Pancreas (tissue), 10 donors: Measurements from ENCODE around the gene PARD3. TPM values are rescaled to one million over a fixed set of nuclear protein-coding genes. Genes with fewer than 3 reads are reported as not detected.

Source experiments
- ATAC-seq, 4 donors: fragments of 200-7000 bp; cut with Tn5 transposase; one replicate each; pipeline versions ENCODE4 v1.8.0 to v1.9.1; 2020; ENCODE audit warnings: mild to moderate bottlenecking in 4 of 4, moderate library complexity in 4 of 4
- DNase-seq, 6 donors: peaks; one replicate each; pipeline ENCODE4 v3.0.0-alpha.2; 2020
- FAIRE-seq: peaks from 2 replicates; lab custom pipeline; 2012; peaks lifted over from hg19 to GRCh38; lab: Jason Lieb, UNC
- H3K27ac ChIP-seq, 4 donors: fragments of 200-600 bp; sonication (generic); 1 replicate in 3 of 4; 2 replicates in 1 of 4; pipeline versions ENCODE4 v1.5.0 to v1.8.0; 2020
- H3K27me3 ChIP-seq, 4 donors: fragments of 200-600 bp; one replicate each; pipeline ENCODE4 v1.8.0; 2021
- H3K36me3 ChIP-seq, 3 donors: fragments of 200-600 bp; sonication (generic) in 1 of 3; one replicate each; pipeline versions ENCODE4 v1.5.0 to v1.8.0; 2020 to 2021
- H3K4me1 ChIP-seq, 3 donors: fragments of 200-600 bp; one replicate each; pipeline ENCODE4 v1.8.0; 2021
- H3K4me3 ChIP-seq, 4 donors: fragments of 200-600 bp; sonication (generic) in 2 of 4; one replicate each; pipeline versions ENCODE4 v1.5.0 to v1.8.0; 2020 to 2021
- H3K9me3 ChIP-seq, 4 donors: fragments of 200-600 bp; one replicate each; pipeline ENCODE4 v1.8.0; 2021
- WGBS, 2 donors: extraction: QIAGEN DNeasy Blood & Tissue Kit; methylation state at CpG; one replicate each; pipeline ENCODE4 v1.1.7; 2013; 5-methylcytosine and 5-hydroxymethylcytosine counted together
- intact Hi-C, 3 donors: fragments of 100-400 bp; cut with DNase I; formaldehyde crosslinking; loops; one replicate each; pipeline versions ENCODE4 v1.11.1 to v1.14.2; 2022
- polyA plus RNA-seq, 2 donors: library from polyadenylated mRNA; stranded (reverse); fragments of 200-250 nt; gene quantifications; one replicate each; pipeline ENCODE4 v1.2.3, GENCODE V29; 2013
- total RNA-seq, 6 donors: library from RNA; stranded (reverse); fragmentation: NEBNext Ultra II Directional in 4 of 6; extraction: Animal tissue kit (Norgen Biotek cat#: 25700) in 4 of 6; gene quantifications; one replicate each; pipeline versions ENCODE4 v1.2.1 to v1.2.4, GENCODE V29; 2021 to 2023
- TF ChIP-seq, protein P1 (sequence below), 4 donors: fragments of 200-600 bp; sonication (generic) in 3 of 4; IDR thresholded peaks; one replicate each; pipeline versions ENCODE4 v1.5.0 to v1.8.0; 2021; ENCODE audit warnings: antibody characterized with exemption in 4 of 4
- donor health status: healthy with polysubstance abuse.
- donor health status: DM: no; HTN: no; CAD: no; lungs with moderate emphysema.
- donor health status: DM: no; HTN: no; CAD: no.
- donor health status: control.
- donor health status: control.
- donor health status: Bipolar disorder and iron deficiency.
- donor health status: DM: yes; HTN: yes; CAD: no.
- donor health status: DM: no; HTN: no; CAD: no.
- donor health status: DM: no; HTN: no; CAD: no.
- donor health status: DM: yes; HTN: yes; CAD: no.

Gene PARD3
- total and polyA plus RNA-seq, 8 donors = 12.8 to 32.3 (median 23.4) TPM

DNA sequence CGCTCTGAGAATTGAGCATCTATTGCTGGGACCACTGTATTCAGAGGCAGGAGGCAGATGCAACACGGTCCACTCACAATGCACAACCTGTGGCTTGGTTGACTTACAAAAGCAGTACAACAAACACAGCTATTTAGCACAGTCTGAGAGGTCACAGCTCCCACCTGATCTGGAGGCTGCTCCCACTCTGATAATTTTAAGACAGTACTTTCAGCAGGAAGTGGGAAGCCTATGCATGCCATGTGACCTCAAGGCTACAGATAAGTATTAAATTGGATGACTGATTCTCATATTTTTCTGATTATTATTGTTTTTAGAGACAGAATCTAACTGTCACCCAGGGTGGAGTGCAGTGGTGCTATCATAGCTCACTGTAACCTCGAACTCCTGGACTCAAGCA is 659.3 kb downstream of the PARD3 start:
- ATAC-seq = no peak
- TF ChIP-seq, protein P1, sequence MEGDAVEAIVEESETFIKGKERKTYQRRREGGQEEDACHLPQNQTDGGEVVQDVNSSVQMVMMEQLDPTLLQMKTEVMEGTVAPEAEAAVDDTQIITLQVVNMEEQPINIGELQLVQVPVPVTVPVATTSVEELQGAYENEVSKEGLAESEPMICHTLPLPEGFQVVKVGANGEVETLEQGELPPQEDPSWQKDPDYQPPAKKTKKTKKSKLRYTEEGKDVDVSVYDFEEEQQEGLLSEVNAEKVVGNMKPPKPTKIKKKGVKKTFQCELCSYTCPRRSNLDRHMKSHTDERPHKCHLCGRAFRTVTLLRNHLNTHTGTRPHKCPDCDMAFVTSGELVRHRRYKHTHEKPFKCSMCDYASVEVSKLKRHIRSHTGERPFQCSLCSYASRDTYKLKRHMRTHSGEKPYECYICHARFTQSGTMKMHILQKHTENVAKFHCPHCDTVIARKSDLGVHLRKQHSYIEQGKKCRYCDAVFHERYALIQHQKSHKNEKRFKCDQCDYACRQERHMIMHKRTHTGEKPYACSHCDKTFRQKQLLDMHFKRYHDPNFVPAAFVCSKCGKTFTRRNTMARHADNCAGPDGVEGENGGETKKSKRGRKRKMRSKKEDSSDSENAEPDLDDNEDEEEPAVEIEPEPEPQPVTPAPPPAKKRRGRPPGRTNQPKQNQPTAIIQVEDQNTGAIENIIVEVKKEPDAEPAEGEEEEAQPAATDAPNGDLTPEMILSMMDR (IDR thresholded peaks at IDR 0.05) = no peak
- no peaks in the 10 kb centered on the region for H3K4me1 ChIP-seq
- no peaks in the 10 kb centered on the region for H3K9me3 ChIP-seq
- FAIRE-seq = no peak
- H3K4me3 ChIP-seq = no peak overlapping the region
- H3K36me3 ChIP-seq = no peaks in the 10 kb centered on the region
- H3K27me3 ChIP-seq = no peaks in the 10 kb centered on the region
- no peak for DNase-seq
- intact Hi-C loops = no loop called here
- no peak overlapping the region for H3K27ac ChIP-seq
- WGBS, 2 donors = 64 to 94% methylated on average over 3 of the region's 3 CpGs

DNA sequence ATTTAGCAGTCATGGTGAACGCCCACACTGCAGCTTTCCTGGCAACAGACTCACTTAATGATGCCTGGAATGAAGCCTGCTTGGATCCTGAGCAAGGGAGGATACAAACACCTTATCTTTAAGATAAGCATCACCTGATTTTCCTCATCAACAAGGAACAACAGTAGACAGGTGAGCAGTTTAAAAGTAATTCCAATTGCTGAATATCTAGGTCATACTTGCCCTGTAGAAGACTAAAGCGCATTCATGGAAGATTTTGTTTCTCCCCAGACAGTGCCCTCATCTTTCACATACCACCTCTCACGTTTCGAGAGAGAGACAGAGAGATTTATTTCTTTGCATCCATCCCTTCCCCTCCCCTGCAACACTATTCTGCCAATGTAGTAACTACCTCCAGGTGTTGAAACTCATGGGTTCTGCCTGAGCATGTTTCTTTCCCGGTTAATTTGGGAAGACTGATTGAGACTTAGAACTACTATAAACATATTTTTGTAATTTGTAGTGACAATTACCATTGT is 660.7 kb downstream of the PARD3 start:
- Histone ChIP-seq H3K4me3 (no peak overlapping the region), H3K36me3 (no peaks in the 10 kb centered on the region), H3K27me3 (no peaks in the 10 kb centered on the region), H3K4me1 (no peaks in the 10 kb centered on the region), H3K9me3 (no peaks in the 10 kb centered on the region), H3K27ac (no peak overlapping the region)
- intact Hi-C loops = no loop called here
- TF ChIP-seq, protein P1 (IDR thresholded peaks at IDR 0.05) = no peak
- DNase-seq (no peak), FAIRE-seq (no peak), ATAC-seq (no peak)
- 72 to 86% methylated on average over 5 of the region's 5 CpGs for WGBS, 2 donors

DNA sequence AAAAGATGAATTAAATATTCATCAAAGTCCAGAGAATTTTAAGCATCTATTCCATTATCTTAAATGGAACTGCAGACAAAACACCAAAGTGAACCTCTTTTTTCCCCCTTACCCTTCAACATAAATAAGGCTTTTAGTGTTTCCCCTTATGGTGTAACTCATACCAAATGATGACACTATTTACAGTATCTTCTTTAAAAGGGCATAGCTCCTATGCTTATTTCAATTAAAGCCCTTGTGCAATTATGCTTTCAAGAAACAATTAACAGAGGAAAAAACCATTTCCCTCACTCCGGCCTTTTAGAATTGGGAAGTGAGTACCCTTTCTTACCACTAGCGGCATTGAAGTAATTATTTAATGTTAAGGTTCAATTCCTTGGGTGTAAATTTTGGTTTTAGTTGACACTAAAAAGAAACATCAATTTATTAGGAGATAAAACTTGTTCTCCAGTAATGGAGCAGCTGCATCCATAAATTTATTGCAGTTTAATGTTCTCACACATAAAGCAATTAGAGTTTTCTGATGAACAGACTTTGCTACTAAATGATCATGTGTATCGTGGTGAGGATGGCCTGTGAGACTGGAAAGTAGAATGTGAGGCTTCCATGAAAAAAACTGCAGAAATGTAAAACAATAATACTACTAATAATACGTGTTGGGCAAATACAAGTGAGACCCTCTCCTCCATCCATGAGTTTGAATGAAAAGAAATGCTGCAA is 661.3 kb downstream of the PARD3 start:
- DNase-seq (no peak), FAIRE-seq (no peak), ATAC-seq (no peak)
- WGBS, 2 donors = 94 to 96% methylated on average over 4 of the region's 4 CpGs
- Histone ChIP-seq H3K4me1 (no peaks in the 10 kb centered on the region), H3K4me3 (no peak overlapping the region), H3K27me3 (no peaks in the 10 kb centered on the region), H3K27ac (no peak overlapping the region), H3K9me3 (no peaks in the 10 kb centered on the region), H3K36me3 (no peaks in the 10 kb centered on the region)
- TF ChIP-seq, protein P1 (IDR thresholded peaks at IDR 0.05) = no peak
- intact Hi-C loops = no loop called here

DNA sequence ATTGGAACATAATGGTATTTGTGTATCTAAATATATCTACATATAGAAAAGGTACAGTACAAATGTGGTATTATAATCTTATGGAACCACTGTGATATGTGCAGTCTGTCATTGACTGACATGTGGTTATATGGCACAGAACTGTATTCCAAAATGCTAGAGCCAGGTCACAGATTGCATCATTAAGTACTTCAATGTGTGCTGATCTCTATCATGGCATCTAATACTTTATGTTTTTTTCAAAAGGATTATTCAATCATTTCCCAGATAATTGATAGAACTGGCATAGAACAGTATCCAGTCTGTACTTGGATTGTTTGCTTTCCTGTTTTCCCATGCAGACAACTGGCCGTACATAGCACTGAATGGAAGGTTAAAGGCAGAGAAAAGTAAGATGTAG is 662.7 kb downstream of the PARD3 start:
- H3K4me3 ChIP-seq = no peak overlapping the region
- TF ChIP-seq, protein P1 (IDR thresholded peaks at IDR 0.05) = no peak
- no peak overlapping the region for H3K27ac ChIP-seq
- H3K9me3 ChIP-seq = no peaks in the 10 kb centered on the region
- no peaks in the 10 kb centered on the region for H3K4me1 ChIP-seq
- DNase-seq (no peak), ATAC-seq (no peak), FAIRE-seq (no peak)
- H3K36me3 ChIP-seq = no peaks in the 10 kb centered on the region
- intact Hi-C loops = no loop called here
- WGBS, 2 donors = 0 to 30% methylated on average over 1 of the region's 1 CpG
- no peaks in the 10 kb centered on the region for H3K27me3 ChIP-seq

DNA sequence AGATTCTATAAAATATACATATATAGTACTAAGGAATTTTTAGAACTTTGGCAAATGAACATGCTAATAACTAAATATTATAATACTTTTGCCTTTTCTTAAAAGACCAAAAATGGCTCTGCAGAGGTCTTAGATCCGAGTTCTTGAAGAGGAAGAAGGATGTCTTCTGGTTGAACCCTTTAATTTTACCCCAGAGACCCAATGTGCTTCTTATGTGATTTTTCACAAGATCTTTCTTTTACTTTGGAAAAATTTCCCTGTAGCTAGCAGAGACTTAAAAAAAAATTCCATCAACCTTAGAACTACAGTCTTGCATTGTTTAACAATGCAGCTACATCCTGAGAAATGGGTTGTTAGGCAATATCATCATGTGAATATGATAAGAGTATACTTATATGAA is 663.2 kb downstream of the PARD3 start:
- ATAC-seq (no peak), DNase-seq (no peak), FAIRE-seq (no peak)
- no peaks in the 10 kb centered on the region for H3K27me3 ChIP-seq
- no peak overlapping the region for H3K4me3 ChIP-seq
- no peaks in the 10 kb centered on the region for H3K36me3 ChIP-seq
- H3K4me1 ChIP-seq = no peaks in the 10 kb centered on the region
- no peaks in the 10 kb centered on the region for H3K9me3 ChIP-seq
- TF ChIP-seq, protein P1 (IDR thresholded peaks at IDR 0.05) = no peak
- WGBS, 2 donors = 84 to 88% methylated on average over 1 of the region's 1 CpG
- no peak overlapping the region for H3K27ac ChIP-seq
- intact Hi-C loops = no loop called here
